ENCODE data around the gene CRISPLD2.
A peak's percentile ranks its signal among the peaks of the same experiment; 100 is the strongest.

CRISPLD2 gene

GRCh38 chr16:84819644-84820304 is at the start of gene CRISPLD2:
CRISPLD2 (plus strand) TSS chr16:84819985; CDS start chr16:84838496, 18,511 bp downstream.
- DNase-seq = peak; percentile 92

GRCh38 chr16:84773312-84773711 is 46.5 kb upstream of the CRISPLD2 start:
- DNase-seq = no peak

- DNase-seq = no peak
These were observed 45.0 kb upstream of the CRISPLD2 start for GRCh38 chr16:84774810-84775209.

- no peak for DNase-seq
These were observed 44.4 kb upstream of the CRISPLD2 start for GRCh38 chr16:84775262-84775810.

- DNase-seq = no peak
These were observed 42.4 kb upstream of the CRISPLD2 start for GRCh38 chr16:84777435-84777834.

GRCh38 chr16:84778720-84779119 is 41.1 kb upstream of the CRISPLD2 start:
- no peak for DNase-seq

GRCh38 chr16:84780063-84780462 is 39.7 kb upstream of the CRISPLD2 start:
- DNase-seq = no peak

- no peak for DNase-seq
These were observed 39.0 kb upstream of the CRISPLD2 start for GRCh38 chr16:84780544-84781376.

- no peak for DNase-seq
These were observed 36.9 kb upstream of the CRISPLD2 start for GRCh38 chr16:84782846-84783245.

- no peak for DNase-seq
These were observed 33.8 kb upstream of the CRISPLD2 start for GRCh38 chr16:84785843-84786581.

GRCh38 chr16:84786605-84787262 is 33.1 kb upstream of the CRISPLD2 start:
- no peak for DNase-seq

GRCh38 chr16:84787263-84787622 is 32.5 kb upstream of the CRISPLD2 start:
- DNase-seq = no peak

GRCh38 chr16:84788920-84789391 is 30.8 kb upstream of the CRISPLD2 start:
- DNase-seq = no peak

- no peak for DNase-seq
These were observed 30.4 kb upstream of the CRISPLD2 start for GRCh38 chr16:84789431-84789830.

GRCh38 chr16:84790301-84790700 is 29.5 kb upstream of the CRISPLD2 start:
- DNase-seq = no peak

- no peak for DNase-seq
These were observed 28.7 kb upstream of the CRISPLD2 start for GRCh38 chr16:84791088-84791487.

- DNase-seq = no peak
These were observed 28.3 kb upstream of the CRISPLD2 start for GRCh38 chr16:84791501-84791900.

- DNase-seq = no peak
These were observed 25.6 kb upstream of the CRISPLD2 start for GRCh38 chr16:84794186-84794585.

- DNase-seq = no peak
These were observed 25.2 kb upstream of the CRISPLD2 start for GRCh38 chr16:84794626-84795025.

GRCh38 chr16:84795329-84796053 is 24.3 kb upstream of the CRISPLD2 start:
- no peak for DNase-seq

- DNase-seq = no peak
These were observed 19.4 kb upstream of the CRISPLD2 start for GRCh38 chr16:84800158-84800978.

Measured in activated CD4-positive, alpha-beta T cell treated with anti-CD3 and anti-CD28 coated beads for 48 hours (primary cell).